Mesendoderm (in vitro differentiated cells): ENCODE data around the gene LYPD6.

ENCODE experiments used
- DNase-seq: peaks from one replicate; pipeline ENCODE4 v3.0.0; 2013
- H2AK5ac ChIP-seq: 2 replicates; pipeline ENCODE4 v1.6.1; 2013; ENCODE audit warnings: low read length, inconsistent platforms
- H2BK120ac ChIP-seq: 2 replicates; pipeline ENCODE4 v1.6.1; 2013; ENCODE audit warnings: low read depth, mild to moderate bottlenecking, low read length, moderate library complexity, mixed read lengths
- H2BK15ac ChIP-seq: replicated peaks from 2 replicates; pipeline ENCODE4 v1.6.1; 2013; ENCODE audit warnings: low read depth, mild to moderate bottlenecking, moderate library complexity
- H2BK5ac ChIP-seq: 2 replicates; pipeline ENCODE4 v1.6.1; 2013; ENCODE audit warnings: low read length, inconsistent platforms
- H3K18ac ChIP-seq: 2 replicates; pipeline ENCODE4 v1.6.1; 2013; ENCODE audit warnings: mild to moderate bottlenecking, low read length, mixed read lengths
- H3K23ac ChIP-seq: one replicate; pipeline ENCODE4 v1.6.1; 2013; ENCODE audit warnings: low read length
- H3K27ac ChIP-seq: 2 replicates; pipeline ENCODE4 v1.5.1; 2013; ENCODE audit warnings: low read depth, mild to moderate bottlenecking, inconsistent platforms, low read length, moderate library complexity
- H3K27me3 ChIP-seq: 2 replicates; pipeline ENCODE4 v1.6.1; 2013; ENCODE audit warnings: low read length, control low read depth, mild to moderate bottlenecking, inconsistent platforms; ENCODE audit not compliant: insufficient read depth, poor library complexity
- H3K36me3 ChIP-seq: 2 replicates; pipeline ENCODE4 v1.6.1; 2013; ENCODE audit warnings: low read length, inconsistent platforms; ENCODE audit not compliant: control insufficient read depth, insufficient read depth
- H3K4ac ChIP-seq: one replicate; pipeline ENCODE4 v1.6.1; 2013; ENCODE audit warnings: low read depth, mild to moderate bottlenecking, low read length, moderate library complexity
- H3K4me1 ChIP-seq: 2 replicates; pipeline ENCODE4 v1.6.1; 2013; ENCODE audit warnings: low read depth, low read length, inconsistent platforms; ENCODE audit not compliant: control insufficient read depth
- H3K4me2 ChIP-seq: 2 replicates; pipeline ENCODE4 v1.6.1; 2013; ENCODE audit warnings: low read length
- H3K4me3 ChIP-seq: 2 replicates; pipeline ENCODE4 v1.5.1; 2013; ENCODE audit warnings: mild to moderate bottlenecking, low read length
- H3K56ac ChIP-seq: one replicate; pipeline ENCODE4 v1.6.1; 2013; ENCODE audit warnings: low read length
- H3K79me1 ChIP-seq: 2 replicates; pipeline ENCODE4 v1.6.1; 2013; ENCODE audit warnings: low read length, inconsistent platforms
- H3K79me2 ChIP-seq: 2 replicates; pipeline ENCODE4 v1.6.1; 2013; ENCODE audit warnings: mild to moderate bottlenecking, low read length; ENCODE audit not compliant: control insufficient read depth, insufficient read depth
- H3K9ac ChIP-seq: 2 replicates; pipeline ENCODE4 v1.6.1; 2013; ENCODE audit warnings: low read length, inconsistent platforms
- H4K5ac ChIP-seq: one replicate; pipeline ENCODE4 v1.6.1; 2013; ENCODE audit warnings: low read length
- H4K8ac ChIP-seq: one replicate; pipeline ENCODE4 v1.6.1; 2013; ENCODE audit warnings: low read depth, mild to moderate bottlenecking, control low read depth, low read length, moderate library complexity
- WGBS: extraction: QIAGEN DNeasy Blood & Tissue Kit; methylation state at CpG from one replicate; pipeline ENCODE4 v1.1.7; 2013; ENCODE audit warnings: low lambda C conversion rate, missing lambda C conversion rate; ENCODE audit not compliant: insufficient coverage; ENCODE audit errors: extremely low coverage; 5-methylcytosine and 5-hydroxymethylcytosine counted together

LYPD6 gene

DNA sequence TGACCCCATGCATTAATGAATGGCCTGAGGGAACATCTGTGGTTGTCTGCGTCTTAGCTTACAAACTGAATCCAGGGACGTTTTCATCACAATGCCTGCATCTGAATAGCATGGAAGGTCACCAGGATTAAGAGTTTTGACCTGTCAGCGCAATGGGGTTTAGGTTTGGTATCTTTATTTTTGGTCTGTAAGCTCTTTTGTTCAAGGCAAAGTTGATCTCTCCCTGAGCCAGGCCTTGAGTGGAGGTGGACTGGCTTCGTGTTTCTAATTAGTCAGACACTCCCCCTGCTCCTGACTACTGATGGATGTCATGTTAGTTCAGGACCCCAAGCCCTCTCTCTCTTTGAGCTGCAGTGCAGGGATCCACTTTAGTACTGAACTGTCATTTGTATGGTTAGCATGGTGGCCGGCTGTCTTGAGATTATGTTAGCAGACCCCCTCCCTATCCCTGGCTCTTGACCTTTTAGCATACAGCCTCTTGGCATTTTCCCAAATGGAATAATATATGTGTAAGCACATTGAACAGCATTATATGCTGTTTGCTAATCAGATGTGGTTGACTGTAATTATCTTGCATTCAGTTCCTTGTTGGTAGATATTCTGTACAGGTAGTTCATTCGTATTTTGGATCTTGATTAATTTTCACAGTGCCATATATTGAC, 59.2 kb downstream of the LYPD6 start:
- Histone ChIP-seq H3K56ac (no peak overlapping the region), H3K79me2 (no peaks in the 10 kb centered on the region), H3K23ac (no peak overlapping the region), H4K5ac (no peak overlapping the region), H3K79me1 (no peaks in the 10 kb centered on the region), H3K36me3 (no peaks in the 10 kb centered on the region), H3K27ac (no peak overlapping the region), H3K4me1 (peaks cover 7% of the 10 kb centered on the region), H2AK5ac (no peak overlapping the region), H2BK5ac (no peak overlapping the region), H3K4me2 (no peak overlapping the region), H3K4me3 (no peak overlapping the region), H4K8ac (no peak overlapping the region), H3K4ac (no peak overlapping the region), H2BK15ac (no peak overlapping the region), H3K27me3 (no peaks in the 10 kb centered on the region), H2BK120ac (no peak overlapping the region), H3K9ac (no peak overlapping the region), H3K18ac (no peak overlapping the region)
- no CpG with 5 or more reads among the region's 6 CpGs for WGBS
- no peak for DNase-seq

DNA sequence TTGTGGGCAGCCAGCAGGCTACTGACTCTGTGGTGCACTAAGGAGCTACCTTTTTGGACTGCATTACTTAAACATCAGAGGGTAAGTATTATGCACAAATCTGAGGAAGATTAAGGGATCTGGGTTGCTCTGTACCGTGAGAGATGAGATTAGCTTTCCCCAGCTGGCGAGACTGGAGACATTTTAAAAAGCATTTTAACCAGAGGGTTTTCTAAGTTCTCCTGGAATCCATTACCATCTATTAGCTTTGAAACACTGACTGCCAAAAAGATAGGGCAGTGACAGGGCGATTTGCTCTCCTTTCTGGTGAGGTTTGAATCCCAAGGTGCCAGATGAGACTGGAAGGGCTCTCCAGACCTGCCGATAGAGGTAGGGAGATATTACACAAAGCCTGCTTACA, 63.2 kb downstream of the LYPD6 start:
- DNase-seq = no peak
- Histone ChIP-seq H2BK120ac (no peak overlapping the region), H3K27me3 (no peaks in the 10 kb centered on the region), H3K9ac (no peak overlapping the region), H3K27ac (no peak overlapping the region), H3K36me3 (no peaks in the 10 kb centered on the region), H3K23ac (no peak overlapping the region), H3K4me1 (peaks cover 1% of the 10 kb centered on the region), H3K18ac (no peak overlapping the region), H3K4me2 (no peak overlapping the region), H2AK5ac (no peak overlapping the region), H3K79me2 (no peaks in the 10 kb centered on the region), H4K8ac (no peak overlapping the region), H3K79me1 (no peaks in the 10 kb centered on the region), H4K5ac (no peak overlapping the region), H3K4me3 (no peak overlapping the region), H2BK15ac (no peak overlapping the region), H2BK5ac (no peak overlapping the region), H3K56ac (no peak overlapping the region), H3K4ac (no peak overlapping the region)
- no CpG with 5 or more reads among the region's 4 CpGs for WGBS

DNA sequence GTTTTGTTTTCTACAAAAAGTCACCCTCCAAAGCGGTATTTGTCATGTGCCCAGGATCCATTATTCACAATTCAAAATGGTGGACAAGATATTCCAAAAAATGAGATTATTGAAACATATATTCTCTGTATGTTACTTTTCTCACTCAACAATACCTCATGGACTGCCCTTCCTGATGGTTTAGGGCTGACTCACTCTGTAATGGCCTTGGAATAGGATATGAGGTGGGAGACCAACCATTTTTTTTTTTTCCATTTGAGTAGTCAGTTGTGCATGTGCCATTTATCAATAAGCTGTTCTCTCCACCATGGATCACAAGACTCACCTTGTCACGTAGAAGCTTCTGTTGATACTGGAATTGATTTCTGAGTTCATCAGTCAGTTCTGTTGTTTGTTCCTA, 64.5 kb downstream of the LYPD6 start:
- Histone ChIP-seq H3K4me1 (no peaks in the 10 kb centered on the region), H3K4me2 (no peak overlapping the region), H4K8ac (no peak overlapping the region), H2BK120ac (no peak overlapping the region), H3K4me3 (no peak overlapping the region), H3K27me3 (no peaks in the 10 kb centered on the region), H4K5ac (no peak overlapping the region), H3K23ac (no peak overlapping the region), H2BK15ac (no peak overlapping the region), H3K56ac (no peak overlapping the region), H3K79me1 (no peaks in the 10 kb centered on the region), H2BK5ac (no peak overlapping the region), H3K4ac (no peak overlapping the region), H3K36me3 (no peaks in the 10 kb centered on the region), H3K9ac (no peak overlapping the region), H3K27ac (no peak overlapping the region), H2AK5ac (no peak overlapping the region), H3K79me2 (no peaks in the 10 kb centered on the region), H3K18ac (no peak overlapping the region)
- WGBS = no CpG with 5 or more reads among the region's 2 CpGs
- no peak for DNase-seq

DNA sequence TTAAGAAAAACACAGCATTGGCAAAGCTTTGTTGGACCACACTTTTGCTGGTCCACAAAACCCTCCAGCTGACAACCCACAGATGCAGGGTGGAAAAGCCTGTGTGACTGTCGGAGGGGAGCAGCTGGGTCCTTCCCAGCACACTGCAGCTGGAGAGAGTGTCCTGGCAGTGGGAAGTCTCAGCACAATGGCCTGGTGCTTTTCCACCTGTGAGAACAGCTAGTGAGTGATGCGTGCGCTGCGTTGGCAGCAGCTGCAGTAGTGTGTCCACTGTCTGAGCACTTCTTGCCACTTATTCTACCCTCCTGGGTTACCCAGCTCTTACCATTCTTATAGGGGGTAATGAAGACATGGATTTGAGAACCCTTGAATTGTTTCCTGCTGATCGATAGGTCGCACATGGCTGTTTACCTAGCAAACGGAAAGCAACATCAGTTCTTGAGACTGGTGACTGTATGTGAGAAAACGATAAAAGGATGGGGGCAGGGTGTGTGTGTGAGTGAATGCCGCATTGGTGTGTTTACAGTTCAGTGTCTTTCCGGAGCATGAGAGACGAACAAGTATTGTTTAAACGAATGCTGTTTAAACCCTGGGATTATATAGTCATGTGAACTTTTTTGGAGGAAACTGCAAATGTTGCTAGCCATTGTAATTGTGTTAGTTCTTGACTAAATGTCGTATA, 69.7 kb downstream of the LYPD6 start:
- Histone ChIP-seq H3K79me2 (no peaks in the 10 kb centered on the region), H4K8ac (no peak overlapping the region), H3K4me1 (no peaks in the 10 kb centered on the region), H3K9ac (no peak overlapping the region), H3K27me3 (no peaks in the 10 kb centered on the region), H2BK5ac (no peak overlapping the region), H2BK120ac (no peak overlapping the region), H3K23ac (no peak overlapping the region), H3K4me3 (no peak overlapping the region), H3K18ac (no peak overlapping the region), H3K79me1 (no peaks in the 10 kb centered on the region), H3K27ac (no peak overlapping the region), H2BK15ac (no peak overlapping the region), H4K5ac (no peak overlapping the region), H3K36me3 (no peaks in the 10 kb centered on the region), H3K56ac (no peak overlapping the region), H2AK5ac (no peak overlapping the region), H3K4ac (no peak overlapping the region), H3K4me2 (no peak overlapping the region)
- no peak for DNase-seq
- WGBS = no CpG with 5 or more reads among the region's 13 CpGs

DNA sequence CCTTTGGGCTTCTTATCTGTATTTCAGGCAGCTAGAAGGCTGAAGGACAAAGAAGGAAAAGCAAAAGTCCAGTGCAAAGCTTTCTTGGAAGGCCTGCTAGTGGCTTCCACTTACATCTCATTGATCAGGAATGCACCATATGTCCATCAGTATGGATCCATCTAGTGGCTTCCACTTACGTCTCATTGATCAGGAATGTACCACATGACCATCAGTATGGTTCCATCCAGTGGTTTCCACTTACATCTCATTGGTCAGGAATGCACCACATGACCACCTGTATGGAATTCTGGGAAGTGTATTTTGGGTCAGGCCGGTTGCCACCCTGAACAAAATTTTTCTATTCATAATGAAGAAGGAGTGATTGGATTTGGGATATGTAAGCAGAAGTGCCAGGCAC, 70.6 kb downstream of the LYPD6 start:
- H3K4me1 ChIP-seq = no peaks in the 10 kb centered on the region
- no peak overlapping the region for H3K9ac ChIP-seq
- H3K4me3 ChIP-seq = no peak overlapping the region
- no peak overlapping the region for H2BK120ac ChIP-seq
- no peak overlapping the region for H2AK5ac ChIP-seq
- no peaks in the 10 kb centered on the region for H3K27me3 ChIP-seq
- no peaks in the 10 kb centered on the region for H3K79me2 ChIP-seq
- H2BK5ac ChIP-seq = no peak overlapping the region
- no peak overlapping the region for H3K23ac ChIP-seq
- H3K79me1 ChIP-seq = no peaks in the 10 kb centered on the region
- DNase-seq = peak; percentile 45
- no peak overlapping the region for H2BK15ac ChIP-seq
- H3K4ac ChIP-seq = no peak overlapping the region
- H3K4me2 ChIP-seq = no peak overlapping the region
- no peak overlapping the region for H3K18ac ChIP-seq
- no peak overlapping the region for H3K56ac ChIP-seq
- no peak overlapping the region for H4K5ac ChIP-seq
- no peaks in the 10 kb centered on the region for H3K36me3 ChIP-seq
- no peak overlapping the region for H4K8ac ChIP-seq
- no CpG with 5 or more reads among the region's 2 CpGs for WGBS
- no peak overlapping the region for H3K27ac ChIP-seq

DNA sequence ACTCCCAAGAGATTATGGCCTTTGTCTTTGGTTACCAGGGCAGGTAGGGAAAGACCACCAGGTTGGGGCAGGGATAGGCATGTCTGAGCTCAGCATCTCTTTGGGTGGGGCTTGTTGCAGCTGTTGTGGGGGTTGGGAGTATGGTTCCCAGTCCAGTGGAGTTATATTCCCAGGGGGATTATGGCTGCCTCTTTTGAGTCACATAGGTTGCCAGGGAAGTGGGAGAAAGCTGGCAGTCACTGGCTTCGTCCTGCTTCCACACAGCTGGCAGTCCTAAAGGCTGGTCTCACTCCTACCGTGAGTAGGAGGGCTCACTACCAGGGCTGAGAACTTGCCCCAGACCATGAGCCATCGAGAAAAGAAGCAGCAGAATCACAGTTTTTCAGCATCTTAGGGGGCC, 79.1 kb downstream of the LYPD6 start:
- Histone ChIP-seq H3K27me3 (no peaks in the 10 kb centered on the region), H2BK15ac (no peak overlapping the region), H3K4ac (no peak overlapping the region), H3K4me3 (no peak overlapping the region), H4K5ac (no peak overlapping the region), H3K9ac (no peak overlapping the region), H3K79me2 (no peaks in the 10 kb centered on the region), H3K27ac (no peak overlapping the region), H3K18ac (no peak overlapping the region), H3K56ac (no peak overlapping the region), H3K79me1 (no peaks in the 10 kb centered on the region), H2BK5ac (no peak overlapping the region), H3K4me1 (no peaks in the 10 kb centered on the region), H2AK5ac (no peak overlapping the region), H4K8ac (no peak overlapping the region), H3K36me3 (no peaks in the 10 kb centered on the region), H2BK120ac (no peak overlapping the region), H3K4me2 (no peak overlapping the region), H3K23ac (no peak overlapping the region)
- WGBS = no CpG with 5 or more reads among the region's 3 CpGs
- no peak for DNase-seq
